Neural progenitor cell (in vitro differentiated cells): ENCODE data around the gene RFX3. TPM values are rescaled to one million over a fixed set of nuclear protein-coding genes. Genes with fewer than 3 reads are reported as not detected.

ENCODE experiments used
- DNase-seq: peaks from one replicate; pipeline ENCODE4 v3.0.0-alpha.2; 2016; ENCODE audit warnings: low spot score
- H2AFZ ChIP-seq: fragments of 200-600 bp; sonication (generic); replicated peaks from 2 replicates; pipeline ENCODE4 v1.6.1; 2016; ENCODE audit warnings: antibody characterized with exemption
- H3F3A ChIP-seq: fragments of 200-600 bp; sonication (generic); 2 replicates; pipeline ENCODE4 v1.6.1; 2016; ENCODE audit warnings: antibody characterized with exemption, low read depth
- H3K27ac ChIP-seq: fragments of 200-600 bp; sonication (generic); 2 replicates; pipeline ENCODE4 v1.5.1; 2016; ENCODE audit warnings: mild to moderate bottlenecking
- H3K27me3 ChIP-seq: fragments of 200-600 bp; sonication (generic); 2 replicates; pipeline ENCODE4 v1.6.1; 2016; ENCODE audit warnings: mild to moderate bottlenecking, moderate library complexity
- H3K36me3 ChIP-seq: fragments of 200-600 bp; sonication (generic); 2 replicates; pipeline ENCODE4 v1.5.1; 2016
- H3K4me1 ChIP-seq: fragments of 200-600 bp; sonication (generic); 2 replicates; pipeline ENCODE4 v1.6.1; 2016; ENCODE audit warnings: mixed run types
- H3K4me2 ChIP-seq: fragments of 200-600 bp; sonication (generic); 2 replicates; pipeline ENCODE4 v1.6.1; 2016
- H3K4me3 ChIP-seq: fragments of 200-600 bp; sonication (generic); 2 replicates; pipeline ENCODE4 v1.5.1; 2016
- H3K79me2 ChIP-seq: fragments of 200-600 bp; sonication (generic); 2 replicates; pipeline ENCODE4 v1.6.1; 2016; ENCODE audit warnings: low read depth
- H3K9ac ChIP-seq: fragments of 200-600 bp; sonication (generic); 2 replicates; pipeline ENCODE4 v1.6.1; 2016
- H3K9me3 ChIP-seq: fragments of 200-600 bp; sonication (generic); 2 replicates; pipeline ENCODE4 v1.5.1; 2016; ENCODE audit warnings: low read depth
- H4K20me1 ChIP-seq: fragments of 200-600 bp; sonication (generic); 2 replicates; pipeline ENCODE4 v1.6.1; 2016; ENCODE audit warnings: low read depth
- H3K27ac Mint-ChIP-seq: 3 replicates; pipeline ENCODE4 v1.8.0; 2021; ENCODE audit warnings: mixed read lengths
- H3K27me3 Mint-ChIP-seq: 2 replicates; pipeline ENCODE4 v1.8.0; 2022; ENCODE audit warnings: low read depth, mild to moderate bottlenecking, inconsistent platforms, moderate library complexity, mixed read lengths; ENCODE audit not compliant: insufficient read depth
- H3K36me3 Mint-ChIP-seq: 3 replicates; pipeline ENCODE4 v1.8.0; 2021; ENCODE audit warnings: mixed read lengths
- H3K4me1 Mint-ChIP-seq: 3 replicates; pipeline ENCODE4 v1.8.0; 2021; ENCODE audit warnings: mixed read lengths
- H3K4me3 Mint-ChIP-seq: 3 replicates; pipeline ENCODE4 v1.8.0; 2021; ENCODE audit warnings: mild to moderate bottlenecking, moderate library complexity, mixed read lengths
- H3K9me3 Mint-ChIP-seq: 3 replicates; pipeline ENCODE4 v1.8.0; 2020; ENCODE audit warnings: mixed read lengths
- EZH2 ChIP-seq: fragments of 200-600 bp; sonication (generic); IDR thresholded peaks from 2 replicates; pipeline ENCODE4 v1.6.1; 2017; ENCODE audit warnings: antibody characterized with exemption, mild to moderate bottlenecking, moderate library complexity
- EZH2phosphoT487 ChIP-seq: fragments of 200-600 bp; sonication (generic); IDR thresholded peaks from 2 replicates; pipeline ENCODE4 v1.6.1; 2017; ENCODE audit warnings: antibody characterized with exemption
- total RNA-seq: library from RNA; depleted of rRNA; stranded (reverse); fragments of >200 nt; gene quantifications from 2 replicates; pipeline ENCODE4 v1.2.3, GENCODE V29; 2015; ENCODE audit warnings: low replicate concordance
- TF ChIP-seq, protein P1 (sequence below): fragments of 200-600 bp; sonication (generic); IDR thresholded peaks from 2 replicates; pipeline ENCODE4 v1.5.1; 2017; ENCODE audit warnings: antibody characterized with exemption, mild to moderate bottlenecking

RFX3 gene
- total RNA-seq, 1 donor from 2014 or later = 39.6 TPM

- no peak overlapping the region for H3K27ac Mint-ChIP-seq
- no peaks in the 10 kb centered on the region for H3K27me3 ChIP-seq
- H4K20me1 ChIP-seq = no peaks in the 10 kb centered on the region
- H3K4me1 ChIP-seq = peaks cover 15% of the 10 kb centered on the region
- H3K4me3 Mint-ChIP-seq = no peak overlapping the region
- no peaks in the 10 kb centered on the region for H3K36me3 ChIP-seq
- H3K9me3 Mint-ChIP-seq = no peaks in the 10 kb centered on the region
- H3K36me3 Mint-ChIP-seq = peaks cover 31% of the 10 kb centered on the region
- no peak for DNase-seq
- no peaks in the 10 kb centered on the region for H3K27me3 Mint-ChIP-seq
- H3K4me3 ChIP-seq = no peak overlapping the region
- no peak overlapping the region for H2AFZ ChIP-seq
- TF ChIP-seq EZH2phosphoT487 = no peak
- TF ChIP-seq, protein P1, sequence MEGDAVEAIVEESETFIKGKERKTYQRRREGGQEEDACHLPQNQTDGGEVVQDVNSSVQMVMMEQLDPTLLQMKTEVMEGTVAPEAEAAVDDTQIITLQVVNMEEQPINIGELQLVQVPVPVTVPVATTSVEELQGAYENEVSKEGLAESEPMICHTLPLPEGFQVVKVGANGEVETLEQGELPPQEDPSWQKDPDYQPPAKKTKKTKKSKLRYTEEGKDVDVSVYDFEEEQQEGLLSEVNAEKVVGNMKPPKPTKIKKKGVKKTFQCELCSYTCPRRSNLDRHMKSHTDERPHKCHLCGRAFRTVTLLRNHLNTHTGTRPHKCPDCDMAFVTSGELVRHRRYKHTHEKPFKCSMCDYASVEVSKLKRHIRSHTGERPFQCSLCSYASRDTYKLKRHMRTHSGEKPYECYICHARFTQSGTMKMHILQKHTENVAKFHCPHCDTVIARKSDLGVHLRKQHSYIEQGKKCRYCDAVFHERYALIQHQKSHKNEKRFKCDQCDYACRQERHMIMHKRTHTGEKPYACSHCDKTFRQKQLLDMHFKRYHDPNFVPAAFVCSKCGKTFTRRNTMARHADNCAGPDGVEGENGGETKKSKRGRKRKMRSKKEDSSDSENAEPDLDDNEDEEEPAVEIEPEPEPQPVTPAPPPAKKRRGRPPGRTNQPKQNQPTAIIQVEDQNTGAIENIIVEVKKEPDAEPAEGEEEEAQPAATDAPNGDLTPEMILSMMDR = no peak
- TF ChIP-seq EZH2 = no peak
- H3K9me3 ChIP-seq = no peaks in the 10 kb centered on the region
- H3K9ac ChIP-seq = no peak overlapping the region
- peaks cover 13% of the 10 kb centered on the region for H3F3A ChIP-seq
- H3K27ac ChIP-seq = no peak overlapping the region
- H3K4me1 Mint-ChIP-seq = peaks cover 12% of the 10 kb centered on the region
- H3K79me2 ChIP-seq = no peaks in the 10 kb centered on the region
- no peak overlapping the region for H3K4me2 ChIP-seq
Measured at GRCh38 chr9:3244963-3245653, 280.7 kb downstream of the RFX3 start.

DNA sequence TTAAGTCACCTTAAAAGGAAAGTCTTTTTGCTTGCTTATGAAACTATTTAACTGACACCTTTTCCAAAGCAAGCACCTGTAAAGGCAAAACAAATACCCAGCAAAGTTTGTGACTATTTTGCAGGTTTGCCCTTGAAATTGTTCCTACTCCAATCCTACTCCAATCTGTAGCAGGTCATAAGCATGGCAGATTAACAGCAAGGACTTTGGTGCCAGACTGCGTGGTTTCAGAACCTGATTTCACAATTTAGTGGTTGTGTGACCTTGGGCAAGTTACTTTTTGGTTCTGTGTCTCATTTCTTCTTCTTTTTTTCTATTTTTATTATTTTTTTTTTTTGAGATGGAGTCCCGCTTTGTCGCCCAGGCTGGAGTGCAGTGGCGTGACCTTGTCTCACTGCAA lies 282.1 kb downstream of the RFX3 start:
- no peak overlapping the region for H3K9ac ChIP-seq
- no peaks in the 10 kb centered on the region for H3K9me3 Mint-ChIP-seq

DNA sequence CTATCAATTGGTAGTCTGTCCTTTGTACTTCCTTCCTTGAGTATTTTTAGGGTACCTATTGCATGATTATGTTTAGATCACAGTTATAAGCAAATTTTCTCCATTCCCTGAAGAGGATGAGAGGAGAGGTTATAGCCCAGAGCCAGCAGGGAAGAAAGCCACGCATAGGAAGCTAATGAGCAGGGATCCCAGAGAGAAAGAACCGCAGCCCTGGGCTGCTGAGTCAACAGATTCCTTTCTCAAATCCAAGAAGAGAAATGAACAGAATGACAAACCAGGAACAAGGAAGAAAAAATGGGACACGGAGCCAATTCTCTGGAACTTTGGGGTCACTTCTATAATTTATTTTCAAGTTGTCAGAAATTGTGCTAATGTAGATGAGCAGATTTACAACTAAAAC lies 284.5 kb downstream of the RFX3 start:
- TF ChIP-seq EZH2phosphoT487 = no peak
- Histone ChIP-seq H3K27me3 (no peaks in the 10 kb centered on the region), H3K4me3 (no peak overlapping the region), H3F3A (peaks cover 13% of the 10 kb centered on the region), H3K4me1 (peaks cover 15% of the 10 kb centered on the region), H3K4me2 (peak overlapping the region; percentile 25), H2AFZ (no peak overlapping the region), H3K27ac (peak overlapping the region; percentile 66), H3K36me3 (no peaks in the 10 kb centered on the region), H3K79me2 (no peaks in the 10 kb centered on the region), H3K9ac (peak overlapping the region; percentile 21), H4K20me1 (no peaks in the 10 kb centered on the region), H3K9me3 (no peaks in the 10 kb centered on the region)
- Mint-ChIP-seq H3K36me3 (peaks cover 19% of the 10 kb centered on the region), H3K27ac (peak overlapping the region; percentile 1), H3K4me3 (no peak overlapping the region), H3K9me3 (no peaks in the 10 kb centered on the region), H3K4me1 (peaks cover 10% of the 10 kb centered on the region), H3K27me3 (peaks cover 2% of the 10 kb centered on the region)
- DNase-seq = peak; percentile 46

More for the DNA sequence above, 282.1 kb downstream of the RFX3 start:
- peaks cover 2% of the 10 kb centered on the region for H3K27me3 Mint-ChIP-seq
- DNase-seq = no peak
- no peak for TF ChIP-seq EZH2phosphoT487
- no peak for TF ChIP-seq EZH2
- TF ChIP-seq, protein P1 = no peak
- peaks cover 15% of the 10 kb centered on the region for H3K4me1 ChIP-seq
- no peak overlapping the region for H3K27ac ChIP-seq
- no peak overlapping the region for H3K4me3 Mint-ChIP-seq
- no peak overlapping the region for H2AFZ ChIP-seq
- no peaks in the 10 kb centered on the region for H4K20me1 ChIP-seq
- no peaks in the 10 kb centered on the region for H3K79me2 ChIP-seq
- peaks cover 13% of the 10 kb centered on the region for H3F3A ChIP-seq
- H3K36me3 Mint-ChIP-seq = peaks cover 31% of the 10 kb centered on the region
- no peaks in the 10 kb centered on the region for H3K27me3 ChIP-seq
- H3K9me3 ChIP-seq = no peaks in the 10 kb centered on the region
- H3K27ac Mint-ChIP-seq = no peak overlapping the region
- H3K36me3 ChIP-seq = no peaks in the 10 kb centered on the region
- H3K4me3 ChIP-seq = no peak overlapping the region
- H3K4me1 Mint-ChIP-seq = peaks cover 12% of the 10 kb centered on the region
- no peak overlapping the region for H3K4me2 ChIP-seq

DNA sequence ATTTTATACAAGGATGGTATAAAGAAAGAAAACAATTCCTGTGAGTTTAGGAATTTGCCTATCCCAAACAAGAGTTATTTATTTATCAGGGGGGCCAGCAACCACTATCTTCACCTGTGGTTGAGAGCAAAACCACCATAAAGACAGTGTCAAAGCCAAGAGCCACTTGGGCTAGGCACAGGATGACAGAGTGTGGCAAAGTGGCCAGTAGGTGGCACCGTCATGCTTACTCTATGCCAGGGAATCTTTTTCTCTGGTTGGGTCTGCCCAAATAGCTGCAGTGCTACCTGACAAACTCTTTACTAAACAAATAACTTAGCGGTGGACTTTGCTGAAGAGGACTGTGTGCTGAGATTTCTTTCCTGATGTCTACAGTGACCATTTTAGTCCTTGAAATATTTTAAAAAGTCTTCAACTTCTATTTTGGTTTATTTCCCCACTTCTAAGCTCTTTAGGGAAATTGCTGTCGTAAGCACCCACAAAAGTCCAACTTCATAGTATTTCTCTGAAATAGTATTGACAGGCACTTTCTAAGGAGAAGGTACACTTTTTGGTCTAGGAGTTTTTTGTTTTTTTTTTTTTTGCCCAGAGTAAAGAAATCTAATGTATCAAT lies 285.0 kb downstream of the RFX3 start:
- H3K9me3 Mint-ChIP-seq = no peaks in the 10 kb centered on the region
- Histone ChIP-seq H3K9ac (no peak overlapping the region), H2AFZ (no peak overlapping the region), H3K4me2 (peak overlapping the region; percentile 25), H3K4me1 (peaks cover 15% of the 10 kb centered on the region), H4K20me1 (no peaks in the 10 kb centered on the region), H3K36me3 (no peaks in the 10 kb centered on the region), H3K4me3 (no peak overlapping the region), H3K27me3 (no peaks in the 10 kb centered on the region), H3F3A (peaks cover 13% of the 10 kb centered on the region), H3K79me2 (no peaks in the 10 kb centered on the region), H3K9me3 (no peaks in the 10 kb centered on the region), H3K27ac (peak overlapping the region; percentile 66)
- peak; percentile 73 for DNase-seq
- no peak for TF ChIP-seq EZH2phosphoT487
- TF ChIP-seq, protein P1 = peak; percentile 88
- no peak overlapping the region for H3K27ac Mint-ChIP-seq
- no peak overlapping the region for H3K4me3 Mint-ChIP-seq
- peaks cover 20% of the 10 kb centered on the region for H3K36me3 Mint-ChIP-seq
- H3K4me1 Mint-ChIP-seq = peaks cover 10% of the 10 kb centered on the region
- H3K27me3 Mint-ChIP-seq = peaks cover 2% of the 10 kb centered on the region
